ENCODE results near the gene SAP30.

GRCh38 chr4:173357939-173358338, 12.8 kb upstream of the SAP30 start:
- TF ChIP-seq, protein P1, sequence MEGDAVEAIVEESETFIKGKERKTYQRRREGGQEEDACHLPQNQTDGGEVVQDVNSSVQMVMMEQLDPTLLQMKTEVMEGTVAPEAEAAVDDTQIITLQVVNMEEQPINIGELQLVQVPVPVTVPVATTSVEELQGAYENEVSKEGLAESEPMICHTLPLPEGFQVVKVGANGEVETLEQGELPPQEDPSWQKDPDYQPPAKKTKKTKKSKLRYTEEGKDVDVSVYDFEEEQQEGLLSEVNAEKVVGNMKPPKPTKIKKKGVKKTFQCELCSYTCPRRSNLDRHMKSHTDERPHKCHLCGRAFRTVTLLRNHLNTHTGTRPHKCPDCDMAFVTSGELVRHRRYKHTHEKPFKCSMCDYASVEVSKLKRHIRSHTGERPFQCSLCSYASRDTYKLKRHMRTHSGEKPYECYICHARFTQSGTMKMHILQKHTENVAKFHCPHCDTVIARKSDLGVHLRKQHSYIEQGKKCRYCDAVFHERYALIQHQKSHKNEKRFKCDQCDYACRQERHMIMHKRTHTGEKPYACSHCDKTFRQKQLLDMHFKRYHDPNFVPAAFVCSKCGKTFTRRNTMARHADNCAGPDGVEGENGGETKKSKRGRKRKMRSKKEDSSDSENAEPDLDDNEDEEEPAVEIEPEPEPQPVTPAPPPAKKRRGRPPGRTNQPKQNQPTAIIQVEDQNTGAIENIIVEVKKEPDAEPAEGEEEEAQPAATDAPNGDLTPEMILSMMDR (IDR thresholded peaks at IDR 0.05): no peak
- no peak for TF ChIP-seq POLR2A (IDR thresholded peaks at IDR 0.05)
